MM.1S (cell line): ENCODE measurements around the gene ZNF862.

Source experiments
- EZH2 ChIP-seq: fragments of 300-600 bp; sonication (generic); optimal IDR thresholded peaks from 2 replicates; pipeline ENCODE3; 2017; ENCODE audit warnings: low read depth, mild to moderate bottlenecking, antibody characterized with exemption, low read length, mixed read lengths
- EZH2phosphoT487 ChIP-seq: fragments of 300-600 bp; sonication (generic); IDR thresholded peaks from 2 replicates; pipeline ENCODE4 v1.6.1; 2018; ENCODE audit warnings: antibody characterized with exemption, low read length
- TF ChIP-seq, protein P1 (sequence below): fragments of 300-600 bp; sonication (generic); IDR thresholded peaks from 2 replicates; pipeline ENCODE4 v1.5.1; 2016; ENCODE audit warnings: antibody characterized with exemption, low read length, mixed read lengths

DNA sequence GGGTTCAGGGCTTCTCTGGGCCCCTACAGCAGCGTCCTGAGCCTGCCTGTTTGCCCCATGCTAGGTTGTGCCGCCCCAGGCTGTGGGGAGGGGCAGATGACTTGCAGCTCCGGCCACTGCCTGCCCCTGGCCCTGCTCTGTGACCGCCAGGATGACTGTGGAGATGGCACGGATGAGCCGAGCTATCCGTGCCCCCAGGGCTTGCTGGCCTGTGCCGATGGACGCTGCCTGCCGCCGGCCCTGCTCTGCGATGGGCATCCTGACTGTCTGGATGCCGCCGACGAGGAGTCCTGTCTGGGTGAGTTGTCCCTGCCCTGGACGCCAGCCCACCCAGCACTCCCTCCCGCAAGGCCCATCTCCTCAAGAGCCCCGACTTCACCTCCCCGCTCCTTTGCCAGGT, 49.1 kb upstream of the ZNF862 start:
- TF ChIP-seq, protein P1, sequence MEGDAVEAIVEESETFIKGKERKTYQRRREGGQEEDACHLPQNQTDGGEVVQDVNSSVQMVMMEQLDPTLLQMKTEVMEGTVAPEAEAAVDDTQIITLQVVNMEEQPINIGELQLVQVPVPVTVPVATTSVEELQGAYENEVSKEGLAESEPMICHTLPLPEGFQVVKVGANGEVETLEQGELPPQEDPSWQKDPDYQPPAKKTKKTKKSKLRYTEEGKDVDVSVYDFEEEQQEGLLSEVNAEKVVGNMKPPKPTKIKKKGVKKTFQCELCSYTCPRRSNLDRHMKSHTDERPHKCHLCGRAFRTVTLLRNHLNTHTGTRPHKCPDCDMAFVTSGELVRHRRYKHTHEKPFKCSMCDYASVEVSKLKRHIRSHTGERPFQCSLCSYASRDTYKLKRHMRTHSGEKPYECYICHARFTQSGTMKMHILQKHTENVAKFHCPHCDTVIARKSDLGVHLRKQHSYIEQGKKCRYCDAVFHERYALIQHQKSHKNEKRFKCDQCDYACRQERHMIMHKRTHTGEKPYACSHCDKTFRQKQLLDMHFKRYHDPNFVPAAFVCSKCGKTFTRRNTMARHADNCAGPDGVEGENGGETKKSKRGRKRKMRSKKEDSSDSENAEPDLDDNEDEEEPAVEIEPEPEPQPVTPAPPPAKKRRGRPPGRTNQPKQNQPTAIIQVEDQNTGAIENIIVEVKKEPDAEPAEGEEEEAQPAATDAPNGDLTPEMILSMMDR, result no peak
- TF ChIP-seq EZH2phosphoT487 (no peak), EZH2 (no peak)
